Thyroid gland (tissue), 4 donors: ENCODE data around the gene AKAP12. TPM values are rescaled to one million over a fixed set of nuclear protein-coding genes. Genes with fewer than 3 reads are reported as not detected.

Experiments used
- DNase-seq, 2 donors: peaks; one replicate each; pipeline ENCODE4 v3.0.0-alpha.2; 2019
- H3K27ac ChIP-seq, 3 donors: fragments of 200-600 bp; sonication (generic); 1 replicate in 2 of 3; 2 replicates in 1 of 3; pipeline ENCODE4 v1.5.1; 2016 to 2019; ENCODE audit warnings: mild to moderate bottlenecking in 1 of 3, moderate library complexity in 1 of 3
- H3K27me3 ChIP-seq: fragments of 200-600 bp; sonication (generic); one replicate; pipeline ENCODE4 v1.5.1; 2019
- H3K36me3 ChIP-seq, 2 donors: fragments of 200-600 bp; sonication (generic); one replicate each; pipeline ENCODE4 v1.5.1; 2016 to 2019
- H3K4me1 ChIP-seq, 2 donors: fragments of 200-600 bp; sonication (generic); one replicate each; pipeline ENCODE4 v1.5.1; 2017 to 2019
- H3K4me3 ChIP-seq, 3 donors: fragments of 200-600 bp; sonication (generic); replicated peaks in 1 of 3; 1 replicate in 2 of 3; 2 replicates in 1 of 3; pipeline ENCODE4 v1.5.1; 2016; ENCODE audit warnings: mild to moderate bottlenecking in 1 of 3
- H3K9me3 ChIP-seq: fragments of 200-600 bp; sonication (generic); one replicate; pipeline ENCODE4 v1.5.1; 2017
- CTCF ChIP-seq, 6 experiments: fragments of 200-600 bp in 3 of 6; fragments of 450-650 bp in 3 of 6; sonication (generic) in 3 of 6; IDR thresholded peaks; one replicate each; pipeline ENCODE4 v1.5.1; 2016 to 2019; ENCODE audit warnings: antibody characterized with exemption in 6 of 6, mild to moderate bottlenecking in 2 of 6, inconsistent platforms in 1 of 6, moderate library complexity in 1 of 6
- POLR2A ChIP-seq, 2 donors: fragments of 450-650 bp; IDR thresholded peaks; one replicate each; pipeline ENCODE4 v1.6.1; 2017; ENCODE audit warnings: antibody characterized with exemption in 2 of 2, mild to moderate bottlenecking in 2 of 2, moderate library complexity in 1 of 2
- WGBS, 2 donors: methylation state at CpG; one replicate each; pipeline ENCODE4 v1.1.5; 2017; 5-methylcytosine and 5-hydroxymethylcytosine counted together
- intact Hi-C: fragments of 100-400 bp; cut with DNase I; formaldehyde crosslinking; loops from one replicate; pipeline ENCODE4 v1.15.1; 2023
- total RNA-seq, 4 donors: library from RNA; depleted of rRNA; stranded (reverse); fragments of >200 nt; gene quantifications; one replicate each; pipeline ENCODE4 v1.2.3, GENCODE V29; 2016

Gene AKAP12
- total RNA-seq, 4 donors from 2014 or later, result 50.7 to 108 (median 79.4) TPM

- no peak overlapping the region for H3K4me3 ChIP-seq
- TF ChIP-seq CTCF (IDR thresholded peaks at IDR 0.05) (no peak), POLR2A (IDR thresholded peaks at IDR 0.05) (no peak)
- H3K4me1 ChIP-seq, result peaks cover 21% of the 10 kb centered on the region in 2 donors
- no peak for DNase-seq
- no peaks in the 10 kb centered on the region for H3K27me3 ChIP-seq
- H3K36me3 ChIP-seq, result no peaks in the 10 kb centered on the region
- H3K9me3 ChIP-seq, result no peaks in the 10 kb centered on the region
- intact Hi-C loops, result no loop called here
- 88 to 97% methylated on average over 2 of the region's 2 CpGs for WGBS, 2 donors
- peak overlapping the region in 2 of 3 donors; percentile 4 to 99 for H3K27ac ChIP-seq
Observed at GRCh38 chr6:151388236-151388635, 148.5 kb downstream of the AKAP12 start.

- peak overlapping the region; percentile 93 to 99 (median 96) for H3K27ac ChIP-seq
Observed at GRCh38 chr6:151388997-151389617, 149.3 kb downstream of the AKAP12 start.

GRCh38 chr6:151389618-151390275 is 150.0 kb downstream of the AKAP12 start:
- intact Hi-C loops, result no loop called here
- Histone ChIP-seq H3K4me1 (peaks cover 28 to 31% of the 10 kb centered on the region in 2 donors), H3K27me3 (no peaks in the 10 kb centered on the region), H3K9me3 (no peaks in the 10 kb centered on the region), H3K27ac (peak overlapping the region; percentile 93 to 99 (median 96)), H3K36me3 (no peaks in the 10 kb centered on the region), H3K4me3 (peak overlapping the region; percentile 74 to 81 (median 79))
- TF ChIP-seq CTCF (IDR thresholded peaks at IDR 0.05) (no peak), POLR2A (IDR thresholded peaks at IDR 0.05) (peak; percentile 54 to 84)
- peak; percentile 58 for DNase-seq
- WGBS, 2 donors, result 0 to 1% methylated on average over 11 to 34 of the region's 54 CpGs

More at GRCh38 chr6:151388997-151389617, 149.3 kb downstream of the AKAP12 start:
- peaks cover 28 to 30% of the 10 kb centered on the region in 2 donors for H3K4me1 ChIP-seq
- 36 to 37% methylated on average over 12 of the region's 12 CpGs for WGBS, 2 donors
- no peaks in the 10 kb centered on the region for H3K9me3 ChIP-seq
- peak in 1 of 2 donors; percentile 18 for DNase-seq
- H3K27me3 ChIP-seq, result no peaks in the 10 kb centered on the region
- TF ChIP-seq POLR2A (IDR thresholded peaks at IDR 0.05) (no peak), CTCF (IDR thresholded peaks at IDR 0.05) (no peak)
- intact Hi-C loops, result no loop called here
- no peaks in the 10 kb centered on the region for H3K36me3 ChIP-seq
- H3K4me3 ChIP-seq, result peak overlapping the region; percentile 74 to 81 (median 79)

- peaks cover 33 to 36% of the 10 kb centered on the region in 2 donors for H3K4me1 ChIP-seq
- 0% methylated on average over 1 to 2 of the region's 79 CpGs for WGBS, 2 donors
- peak overlapping the region; percentile 99 for H3K27ac ChIP-seq
- TF ChIP-seq POLR2A (IDR thresholded peaks at IDR 0.05), result peak; percentile 65 to 72
- TF ChIP-seq CTCF (IDR thresholded peaks at IDR 0.05), result no peak
- no peaks in the 10 kb centered on the region for H3K36me3 ChIP-seq
- peak; percentile 98 to 99 for DNase-seq
- peak overlapping the region; percentile 40 to 84 (median 79) for H3K4me3 ChIP-seq
- no peaks in the 10 kb centered on the region for H3K27me3 ChIP-seq
- intact Hi-C loops, result no loop called here
- no peaks in the 10 kb centered on the region for H3K9me3 ChIP-seq
Observed at GRCh38 chr6:151390276-151390850, 150.6 kb downstream of the AKAP12 start.
